PC-9 (cell line): Measurements from ENCODE around the gene IBA57.

ENCODE experiments used
- EZH2 ChIP-seq: fragments of 200-600 bp; sonication (generic); IDR thresholded peaks from 2 replicates; pipeline ENCODE4 v1.8.0; 2017; ENCODE audit warnings: antibody characterized with exemption, low read depth
- TF ChIP-seq, protein P1 (sequence below): fragments of 200-600 bp; sonication (generic); conservative IDR thresholded peaks from 2 replicates; pipeline ENCODE4 v1.6.1; 2017; ENCODE audit warnings: mixed run types, antibody characterized with exemption, mild to moderate bottlenecking, moderate library complexity

DNA sequence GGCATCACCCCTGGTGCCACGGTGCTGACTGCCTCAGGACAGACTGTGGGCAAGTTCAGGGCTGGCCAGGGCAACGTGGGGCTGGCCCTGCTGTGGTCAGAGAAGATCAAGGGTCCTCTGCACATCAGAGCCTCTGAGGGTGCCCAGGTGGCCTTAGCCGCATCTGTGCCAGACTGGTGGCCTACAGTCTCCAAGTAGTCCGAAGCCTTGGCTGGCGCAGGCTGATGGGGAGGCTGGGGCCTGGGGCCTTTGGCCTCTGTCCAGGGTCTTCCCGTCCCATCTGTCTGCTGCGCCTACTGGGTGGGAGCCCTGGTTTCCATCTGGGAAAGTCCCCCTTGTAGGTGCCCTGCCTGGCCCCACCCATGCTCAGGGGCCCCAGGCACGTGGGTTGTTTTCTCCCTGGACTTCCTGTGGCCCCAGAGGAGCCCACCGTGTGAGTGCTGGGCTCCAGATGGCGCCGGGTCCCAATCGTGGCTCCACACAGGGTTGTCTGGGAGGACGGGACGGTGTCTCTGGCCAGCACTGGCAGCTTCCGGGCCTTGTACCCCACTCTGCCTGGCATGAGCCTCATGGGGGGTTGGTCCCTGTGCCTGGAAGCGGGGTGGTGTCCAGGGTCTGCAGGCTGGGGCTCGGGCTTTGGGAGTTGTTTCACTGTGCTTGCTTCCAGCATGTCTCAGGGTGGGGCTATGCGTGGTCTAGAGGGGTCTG is 9.9 kb downstream of the IBA57 start:
- TF ChIP-seq, protein P1, sequence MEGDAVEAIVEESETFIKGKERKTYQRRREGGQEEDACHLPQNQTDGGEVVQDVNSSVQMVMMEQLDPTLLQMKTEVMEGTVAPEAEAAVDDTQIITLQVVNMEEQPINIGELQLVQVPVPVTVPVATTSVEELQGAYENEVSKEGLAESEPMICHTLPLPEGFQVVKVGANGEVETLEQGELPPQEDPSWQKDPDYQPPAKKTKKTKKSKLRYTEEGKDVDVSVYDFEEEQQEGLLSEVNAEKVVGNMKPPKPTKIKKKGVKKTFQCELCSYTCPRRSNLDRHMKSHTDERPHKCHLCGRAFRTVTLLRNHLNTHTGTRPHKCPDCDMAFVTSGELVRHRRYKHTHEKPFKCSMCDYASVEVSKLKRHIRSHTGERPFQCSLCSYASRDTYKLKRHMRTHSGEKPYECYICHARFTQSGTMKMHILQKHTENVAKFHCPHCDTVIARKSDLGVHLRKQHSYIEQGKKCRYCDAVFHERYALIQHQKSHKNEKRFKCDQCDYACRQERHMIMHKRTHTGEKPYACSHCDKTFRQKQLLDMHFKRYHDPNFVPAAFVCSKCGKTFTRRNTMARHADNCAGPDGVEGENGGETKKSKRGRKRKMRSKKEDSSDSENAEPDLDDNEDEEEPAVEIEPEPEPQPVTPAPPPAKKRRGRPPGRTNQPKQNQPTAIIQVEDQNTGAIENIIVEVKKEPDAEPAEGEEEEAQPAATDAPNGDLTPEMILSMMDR, result no peak
- TF ChIP-seq EZH2, result no peak
